Natural killer cell treated with Interleukin-12 subunit alpha and Interleukin-12 subunit beta and Interleukin-15 and Interleukin-18, amount 100 ng/mL, for 72 hours (primary cell): ENCODE results near the gene ATP5IF1. TPM values are rescaled to one million over a fixed set of nuclear protein-coding genes. Genes with fewer than 3 reads are reported as not detected.
A peak's percentile ranks its signal among the peaks of the same experiment; 100 is the strongest.

Experiments
- ATAC-seq, 2 donors: fragments of 150-1000 bp; cut with Tn5 transposase in 1 of 2; sonication (Bioruptor Pico), chemical (Tn5 transposase) in 1 of 2; 2 replicates each; pipeline ENCODE4 v1.10.0; 2021
- DNase-seq: peaks from one replicate; pipeline ENCODE4 v3.0.0; 2022; ENCODE audit warnings: low spot score
- H3K27ac Mint-ChIP-seq, 2 donors: 1 replicate in 1 of 2; 2 replicates in 1 of 2; pipeline ENCODE4 v1.8.0; 2022; ENCODE audit warnings: mixed read lengths in 2 of 2, mild to moderate bottlenecking in 1 of 2, moderate library complexity in 1 of 2
- H3K27me3 Mint-ChIP-seq, 2 donors: 1 replicate in 1 of 2; 2 replicates in 1 of 2; pipeline ENCODE4 v1.8.0; 2022; ENCODE audit warnings: mixed read lengths in 2 of 2
- H3K36me3 Mint-ChIP-seq: one replicate; pipeline ENCODE4 v1.8.0; 2022; ENCODE audit warnings: mixed read lengths
- H3K4me1 Mint-ChIP-seq, 2 donors: 1 replicate in 1 of 2; 2 replicates in 1 of 2; pipeline ENCODE4 v1.8.0; 2022; ENCODE audit warnings: low read depth in 2 of 2, mixed read lengths in 2 of 2, mild to moderate bottlenecking in 1 of 2
- H3K4me3 Mint-ChIP-seq: one replicate; pipeline ENCODE4 v1.8.0; 2022; ENCODE audit warnings: mixed read lengths
- H3K9me3 Mint-ChIP-seq: 2 replicates; pipeline ENCODE4 v1.8.0; 2022; ENCODE audit warnings: mixed read lengths
- total RNA-seq, 2 donors: library from RNA; stranded (reverse); gene quantifications; one replicate each; pipeline ENCODE4 v1.2.3, GENCODE V29; 2022

ATP5IF1 gene
- total RNA-seq, 2 donors from 2014 or later = 112 to 125 TPM

DNA sequence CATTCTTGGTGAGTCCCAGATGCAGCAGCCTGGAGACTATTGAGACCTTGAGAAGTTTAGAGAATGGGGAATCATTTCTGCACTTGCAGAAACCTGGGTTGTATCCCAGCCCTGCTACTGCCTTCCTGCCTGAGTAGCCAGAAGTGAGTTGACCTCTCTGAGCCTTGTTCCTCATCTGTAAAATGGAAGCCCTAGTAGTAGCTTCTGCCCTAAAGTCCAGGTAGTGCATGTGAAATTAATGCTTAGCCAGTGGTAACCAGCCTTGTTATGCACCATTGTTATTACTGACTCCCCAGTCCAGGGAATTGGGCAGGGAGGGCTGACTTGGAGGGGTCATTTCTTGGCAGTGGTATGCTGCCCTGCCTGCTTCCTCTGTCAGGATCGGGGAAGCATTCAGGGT, 29.0 kb downstream of the ATP5IF1 start:
- H3K9me3 Mint-ChIP-seq = no peaks in the 10 kb centered on the region
- no peaks in the 10 kb centered on the region for H3K27me3 Mint-ChIP-seq
- DNase-seq = no peak
- ATAC-seq = no peak
- H3K36me3 Mint-ChIP-seq = no peaks in the 10 kb centered on the region
- H3K4me3 Mint-ChIP-seq = no peak overlapping the region
- peaks cover 23 to 35% of the 10 kb centered on the region in 2 donors for H3K4me1 Mint-ChIP-seq
- H3K27ac Mint-ChIP-seq = no peak overlapping the region

DNA sequence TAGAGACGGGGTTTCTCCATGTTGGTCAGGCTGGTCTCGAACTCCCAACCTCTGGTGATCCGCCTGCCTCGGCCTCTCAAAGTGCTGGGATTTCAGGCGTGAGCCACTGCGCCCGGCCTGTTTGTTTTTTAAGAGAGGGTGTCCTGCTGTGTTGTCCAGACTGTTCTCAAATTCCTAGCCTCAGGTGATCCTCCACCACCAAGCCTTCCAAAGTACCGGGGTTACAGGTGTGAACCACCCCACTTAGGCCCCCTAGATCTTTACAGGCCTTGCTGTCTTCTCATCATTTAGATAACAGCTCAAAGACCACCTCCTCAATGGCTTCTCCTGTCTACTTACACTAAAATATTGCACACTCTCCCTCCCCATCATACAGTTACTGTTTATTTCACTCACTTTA, 29.7 kb downstream of the ATP5IF1 start:
- DNase-seq = no peak
- Mint-ChIP-seq H3K4me1 (peaks cover 22 to 34% of the 10 kb centered on the region in 2 donors), H3K36me3 (no peaks in the 10 kb centered on the region), H3K4me3 (no peak overlapping the region), H3K27ac (no peak overlapping the region), H3K27me3 (no peaks in the 10 kb centered on the region), H3K9me3 (no peaks in the 10 kb centered on the region)
- no peak for ATAC-seq

DNA sequence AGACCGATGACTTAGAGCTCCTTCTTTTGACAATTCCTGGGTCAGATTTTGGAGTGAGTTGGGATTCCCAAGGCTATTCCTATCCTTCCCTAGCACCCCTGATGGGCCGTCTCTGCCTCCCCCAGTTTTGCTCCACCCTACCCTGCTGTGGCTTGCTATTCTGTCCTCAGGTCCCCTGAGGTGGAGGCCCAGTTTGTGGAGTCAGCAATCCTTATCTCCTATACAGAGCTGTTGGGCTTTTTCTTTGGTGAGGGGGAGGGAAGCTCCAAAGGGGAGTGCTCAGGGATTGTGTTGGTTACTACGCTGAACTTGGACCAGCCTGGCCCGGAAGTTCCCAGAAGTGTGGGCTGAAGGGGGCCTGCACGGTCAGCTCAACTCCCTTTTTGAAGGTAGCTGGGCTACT, 31.0 kb downstream of the ATP5IF1 start:
- ATAC-seq (peak in 1 of 2 donors; percentile 6), DNase-seq (no peak)
- no peak overlapping the region for H3K4me3 Mint-ChIP-seq
- H3K36me3 Mint-ChIP-seq = no peaks in the 10 kb centered on the region
- no peaks in the 10 kb centered on the region for H3K9me3 Mint-ChIP-seq
- no peak overlapping the region for H3K27ac Mint-ChIP-seq
- H3K27me3 Mint-ChIP-seq = no peaks in the 10 kb centered on the region
- H3K4me1 Mint-ChIP-seq = peaks cover 13 to 25% of the 10 kb centered on the region in 2 donors

DNA sequence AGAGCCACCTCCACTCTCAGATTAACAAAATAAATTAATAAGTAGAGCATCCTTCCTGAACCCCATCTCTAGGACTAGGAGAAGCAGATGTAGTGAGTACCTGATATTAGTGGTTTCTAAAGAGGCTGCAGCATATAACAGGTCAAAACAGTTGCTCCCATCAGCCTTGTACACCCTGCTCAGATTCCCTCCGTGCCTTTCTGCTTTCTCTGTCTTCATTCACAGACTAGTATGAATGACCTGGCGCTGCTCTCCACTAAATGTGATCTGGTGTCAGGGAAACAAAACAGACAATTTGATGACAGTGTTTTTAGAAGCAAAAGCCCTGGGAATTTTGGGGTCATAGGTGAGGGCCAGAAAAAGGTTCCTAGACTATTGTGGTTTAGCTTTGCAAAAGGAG, 31.7 kb downstream of the ATP5IF1 start:
- Mint-ChIP-seq H3K27me3 (no peaks in the 10 kb centered on the region), H3K4me3 (no peak overlapping the region), H3K9me3 (no peaks in the 10 kb centered on the region), H3K27ac (peak overlapping the region in 1 of 2 donors; percentile 57), H3K4me1 (peaks cover 13 to 25% of the 10 kb centered on the region in 2 donors), H3K36me3 (no peaks in the 10 kb centered on the region)
- ATAC-seq (no peak), DNase-seq (no peak)

GRCh38 chr1:28269529-28269928, 33.6 kb downstream of the ATP5IF1 start:
- Mint-ChIP-seq H3K27ac (no peak overlapping the region), H3K27me3 (no peaks in the 10 kb centered on the region), H3K4me1 (peaks cover 13 to 21% of the 10 kb centered on the region in 2 donors), H3K36me3 (no peaks in the 10 kb centered on the region), H3K9me3 (no peaks in the 10 kb centered on the region), H3K4me3 (no peak overlapping the region)
- DNase-seq = no peak
- ATAC-seq = no peak

DNA sequence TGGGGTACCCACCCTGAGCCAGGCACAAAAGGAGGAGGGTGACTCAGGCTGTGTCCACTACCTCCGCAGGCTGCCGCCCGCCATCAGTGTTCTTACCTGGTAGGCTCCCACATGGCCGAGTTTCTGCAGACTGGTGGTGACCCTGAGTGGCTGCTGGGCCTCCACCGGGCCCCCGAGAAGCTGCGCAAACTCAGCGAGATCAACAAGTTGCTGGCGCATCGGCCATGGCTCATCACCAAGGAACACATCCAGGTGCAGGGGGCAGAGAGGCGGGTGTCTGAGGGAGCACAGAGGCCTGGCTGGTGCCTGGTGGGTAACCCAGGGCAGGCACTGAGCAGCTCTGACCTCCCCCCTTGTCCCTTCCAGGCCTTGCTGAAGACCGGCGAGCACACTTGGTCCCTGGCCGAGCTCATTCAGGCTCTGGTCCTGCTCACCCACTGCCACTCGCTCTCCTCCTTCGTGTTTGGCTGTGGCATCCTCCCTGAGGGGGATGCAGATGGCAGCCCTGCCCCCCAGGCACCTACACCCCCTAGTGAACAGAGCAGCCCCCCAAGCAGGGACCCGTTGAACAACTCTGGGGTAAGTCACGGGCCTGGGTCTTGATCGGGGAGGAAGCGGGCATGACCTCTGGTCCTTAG, 36.4 kb downstream of the ATP5IF1 start:
- DNase-seq (peak; percentile 56), ATAC-seq (no peak)
- H3K9me3 Mint-ChIP-seq = no peaks in the 10 kb centered on the region
- H3K4me1 Mint-ChIP-seq = peaks cover 5 to 8% of the 10 kb centered on the region in 2 donors
- H3K27me3 Mint-ChIP-seq = no peaks in the 10 kb centered on the region
- no peak overlapping the region for H3K27ac Mint-ChIP-seq
- H3K36me3 Mint-ChIP-seq = peaks cover under 1% of the 10 kb centered on the region
- H3K4me3 Mint-ChIP-seq = no peak overlapping the region

DNA sequence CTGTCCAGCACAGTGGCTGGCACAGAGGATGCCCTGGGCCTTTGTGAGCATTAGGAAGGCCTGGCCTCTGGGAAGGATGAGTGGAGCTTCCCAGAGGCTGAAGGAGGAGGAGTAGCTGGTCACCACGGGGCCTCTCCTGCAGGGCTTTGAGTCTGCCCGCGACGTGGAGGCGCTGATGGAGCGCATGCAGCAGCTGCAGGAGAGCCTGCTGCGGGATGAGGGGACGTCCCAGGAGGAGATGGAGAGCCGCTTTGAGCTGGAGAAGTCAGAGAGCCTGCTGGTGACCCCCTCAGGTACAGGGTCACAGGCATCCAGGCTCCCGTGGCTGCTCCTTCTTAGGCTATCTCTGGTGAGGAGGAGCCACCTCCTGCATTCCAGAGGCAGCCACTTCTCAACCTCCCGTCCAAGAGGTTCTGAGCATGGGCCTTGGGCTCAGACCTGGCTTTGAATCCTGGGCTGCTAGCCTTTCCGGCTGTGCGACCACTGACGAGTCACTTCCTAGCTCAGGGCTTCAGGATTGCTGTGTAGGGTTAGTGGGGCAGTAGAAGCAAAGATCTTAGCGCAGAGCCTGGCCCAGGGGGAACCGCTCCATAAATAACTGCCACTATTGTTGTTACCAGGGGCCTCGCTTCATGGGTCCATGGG, 37.4 kb downstream of the ATP5IF1 start:
- Mint-ChIP-seq H3K9me3 (no peaks in the 10 kb centered on the region), H3K27ac (no peak overlapping the region), H3K4me1 (peaks cover 0 to 2% of the 10 kb centered on the region in 2 donors), H3K27me3 (no peaks in the 10 kb centered on the region), H3K36me3 (peaks cover 11% of the 10 kb centered on the region), H3K4me3 (no peak overlapping the region)
- ATAC-seq = no peak
- peak; percentile 54 for DNase-seq

- H3K27me3 Mint-ChIP-seq = no peaks in the 10 kb centered on the region
- peaks cover 9 to 11% of the 10 kb centered on the region in 2 donors for H3K4me1 Mint-ChIP-seq
- H3K4me3 Mint-ChIP-seq = no peak overlapping the region
- H3K9me3 Mint-ChIP-seq = no peaks in the 10 kb centered on the region
- peaks cover 20% of the 10 kb centered on the region for H3K36me3 Mint-ChIP-seq
- DNase-seq (no peak), ATAC-seq (no peak)
- no peak overlapping the region for H3K27ac Mint-ChIP-seq
Measured at GRCh38 chr1:28278763-28279162, 42.8 kb downstream of the ATP5IF1 start.

DNA sequence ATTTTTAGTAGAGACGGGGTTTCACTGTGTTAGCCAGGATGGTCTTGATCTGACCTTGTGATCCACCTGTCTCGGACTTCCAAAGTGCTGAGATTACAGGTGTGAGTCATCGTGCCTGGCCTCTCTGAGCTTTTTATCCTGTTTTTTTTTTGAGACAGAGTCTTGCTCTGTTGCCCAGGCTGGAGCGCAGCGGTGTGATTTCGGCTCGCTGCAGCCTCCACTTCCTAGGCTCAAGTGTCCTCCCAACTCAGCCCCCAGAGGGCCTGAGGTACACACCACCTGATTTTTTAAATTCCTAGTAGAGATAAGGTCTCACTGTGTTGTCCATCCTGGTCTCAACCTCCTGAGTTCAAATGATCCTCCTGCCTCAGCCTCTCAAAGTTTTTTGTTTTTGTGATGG, 43.8 kb downstream of the ATP5IF1 start:
- Mint-ChIP-seq H3K9me3 (no peaks in the 10 kb centered on the region), H3K27ac (no peak overlapping the region), H3K27me3 (no peaks in the 10 kb centered on the region), H3K4me1 (peaks cover 9 to 11% of the 10 kb centered on the region in 2 donors), H3K4me3 (no peak overlapping the region), H3K36me3 (peaks cover 20% of the 10 kb centered on the region)
- ATAC-seq = no peak
- DNase-seq = no peak

DNA sequence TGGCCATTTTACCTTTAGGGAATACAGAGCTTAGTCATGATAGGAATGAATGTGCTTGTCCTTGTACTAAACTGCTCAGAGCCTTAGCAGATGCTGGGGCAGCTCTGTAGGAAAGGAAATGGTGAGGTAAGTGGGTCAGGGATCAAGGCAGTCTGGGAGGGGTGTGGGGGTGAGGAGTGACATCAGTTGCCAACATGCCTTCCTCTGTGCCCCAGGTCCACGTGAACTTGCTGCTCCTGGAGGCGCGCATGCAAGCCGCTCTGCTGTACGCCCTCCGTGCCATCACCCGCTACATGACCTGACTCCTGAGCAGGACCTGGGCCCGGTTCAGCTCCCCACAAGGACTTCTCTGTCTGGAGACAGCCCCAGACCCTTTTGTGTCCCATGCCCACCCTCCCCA, 44.6 kb downstream of the ATP5IF1 start:
- Mint-ChIP-seq H3K36me3 (peaks cover 20% of the 10 kb centered on the region), H3K27ac (no peak overlapping the region), H3K4me1 (peaks cover 9 to 11% of the 10 kb centered on the region in 2 donors), H3K27me3 (no peaks in the 10 kb centered on the region), H3K4me3 (no peak overlapping the region), H3K9me3 (no peaks in the 10 kb centered on the region)
- DNase-seq = no peak
- no peak for ATAC-seq

DNA sequence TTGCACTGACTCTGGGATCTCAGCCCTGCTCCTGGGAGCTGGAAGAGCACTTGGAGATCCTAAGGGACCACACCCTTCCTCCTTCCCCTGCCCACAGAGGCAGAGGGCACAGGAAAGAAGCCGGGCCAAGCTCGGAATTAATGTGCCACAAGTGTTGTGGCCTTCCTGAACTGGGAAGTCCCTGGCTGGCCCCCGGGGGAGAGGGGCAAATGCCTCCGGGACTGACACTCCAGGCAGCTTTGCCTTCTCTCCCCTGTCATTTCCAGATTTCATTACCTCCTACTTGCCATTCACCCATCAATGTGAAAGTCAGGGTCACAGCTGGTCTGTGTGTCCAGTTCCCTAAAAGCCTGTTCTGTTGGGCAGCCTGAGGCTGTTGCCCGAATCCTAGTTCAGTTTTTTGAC, 45.1 kb downstream of the ATP5IF1 start:
- Mint-ChIP-seq H3K4me3 (no peak overlapping the region), H3K9me3 (no peaks in the 10 kb centered on the region), H3K27me3 (no peaks in the 10 kb centered on the region)

DNA sequence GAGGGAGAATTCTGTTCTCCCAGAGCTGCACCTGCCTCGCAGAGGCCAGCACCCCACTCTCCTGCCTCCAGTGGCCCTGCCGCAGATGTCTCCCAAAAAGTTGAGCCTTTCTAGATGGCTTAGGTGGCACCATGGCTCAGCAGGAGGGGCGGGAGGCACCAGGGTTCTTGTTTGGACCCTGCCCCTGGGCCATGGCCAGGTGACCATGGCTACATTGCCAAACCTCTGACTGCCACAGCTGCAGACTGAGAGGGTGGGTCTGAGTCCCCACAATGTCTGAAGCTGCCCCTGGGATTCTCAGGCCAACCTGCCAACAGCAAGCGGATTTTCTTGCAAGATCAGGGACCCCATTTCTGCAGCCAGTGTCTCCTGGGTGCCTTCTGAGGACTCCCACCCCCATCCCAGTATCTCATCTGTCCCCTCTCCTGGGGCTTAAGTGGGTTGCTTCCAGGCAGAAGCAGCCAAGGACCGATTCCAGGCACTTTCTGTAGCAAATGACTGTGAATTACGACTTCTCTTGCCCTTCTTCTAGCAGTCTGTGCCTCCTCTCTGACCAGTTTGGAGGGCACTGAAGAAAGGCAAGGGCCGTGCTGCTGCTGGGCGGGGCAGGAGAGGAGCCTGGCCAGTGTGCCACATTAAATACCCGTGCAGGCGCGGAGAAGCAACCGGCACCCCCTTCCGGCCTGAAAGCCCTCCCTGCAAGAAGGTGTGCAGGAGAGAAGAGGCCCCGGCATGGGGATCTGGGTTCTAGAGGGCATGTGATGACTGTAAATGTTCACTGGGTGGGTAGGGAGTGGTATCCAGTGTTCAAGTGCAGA, 45.9 kb downstream of the ATP5IF1 start:
- Mint-ChIP-seq H3K9me3 (no peaks in the 10 kb centered on the region), H3K27ac (peak overlapping the region in 1 of 2 donors; percentile 41), H3K4me3 (no peak overlapping the region), H3K27me3 (no peaks in the 10 kb centered on the region), H3K36me3 (peaks cover 20% of the 10 kb centered on the region), H3K4me1 (peaks cover 9 to 11% of the 10 kb centered on the region in 2 donors)
- ATAC-seq (no peak), DNase-seq (no peak)

More for the DNA sequence above, 45.1 kb downstream of the ATP5IF1 start:
- Mint-ChIP-seq H3K4me1 (peaks cover 9 to 11% of the 10 kb centered on the region in 2 donors), H3K36me3 (peaks cover 20% of the 10 kb centered on the region), H3K27ac (no peak overlapping the region)
- DNase-seq (no peak), ATAC-seq (no peak)

- Mint-ChIP-seq H3K4me1 (peaks cover 9 to 11% of the 10 kb centered on the region in 2 donors), H3K4me3 (peak overlapping the region; percentile 30), H3K27me3 (no peaks in the 10 kb centered on the region), H3K27ac (peak overlapping the region; percentile 14 to 41), H3K9me3 (no peaks in the 10 kb centered on the region), H3K36me3 (peaks cover 16% of the 10 kb centered on the region)
- no peak for ATAC-seq
- DNase-seq = no peak
Measured at GRCh38 chr1:28282426-28283407, 46.8 kb downstream of the ATP5IF1 start.
